T-helper 17 cell (primary cell): ENCODE data around the gene XCL2. TPM values are rescaled to one million over a fixed set of nuclear protein-coding genes. Genes with fewer than 3 reads are reported as not detected.
A peak's percentile ranks its signal among the peaks of the same experiment; 100 is the strongest.
"Not testable (repeated sequence)": the region's sequence is repeated elsewhere in the genome, so short reads cannot be mapped to it uniquely, and the experiment has no call there.

Source experiments
- ATAC-seq: fragments of 150-1000 bp; cut with Tn5 transposase; 2 replicates; pipeline ENCODE4 v1.10.0; 2021; ENCODE audit warnings: mild to moderate bottlenecking, moderate library complexity
- DNase-seq, 3 donors: peaks; one replicate each; pipeline versions ENCODE4 v3.0.0 to v3.0.0-alpha.2; 2020 to 2021
- H3K9me3 ChIP-seq: one replicate; pipeline ENCODE4 v1.7.0; 2013; ENCODE audit warnings: low read length, mild to moderate bottlenecking; ENCODE audit not compliant: control insufficient read depth, poor library complexity, severe bottlenecking
- H3K27ac Mint-ChIP-seq: one replicate; pipeline ENCODE4 v1.8.0; 2022; ENCODE audit warnings: mild to moderate bottlenecking, moderate library complexity, mixed read lengths
- H3K27me3 Mint-ChIP-seq: one replicate; pipeline ENCODE4 v1.8.0; 2022; ENCODE audit warnings: mixed read lengths
- H3K36me3 Mint-ChIP-seq: one replicate; pipeline ENCODE4 v1.8.0; 2022; ENCODE audit warnings: low read depth, mixed read lengths
- H3K4me1 Mint-ChIP-seq: one replicate; pipeline ENCODE4 v1.8.0; 2022; ENCODE audit warnings: mild to moderate bottlenecking, mixed read lengths
- H3K4me3 Mint-ChIP-seq: one replicate; pipeline ENCODE4 v1.8.0; 2022; ENCODE audit warnings: mild to moderate bottlenecking, moderate library complexity, mixed read lengths
- total RNA-seq, 4 donors: library from RNA in 2 of 4; stranded (reverse) in 2 of 4; gene quantifications; one replicate each; pipeline ENCODE4 v1.2.3 and lab custom pipeline; 2022 to 2026

Gene XCL2
- total RNA-seq, 2 donors from 2014 or later = not detected

DNA sequence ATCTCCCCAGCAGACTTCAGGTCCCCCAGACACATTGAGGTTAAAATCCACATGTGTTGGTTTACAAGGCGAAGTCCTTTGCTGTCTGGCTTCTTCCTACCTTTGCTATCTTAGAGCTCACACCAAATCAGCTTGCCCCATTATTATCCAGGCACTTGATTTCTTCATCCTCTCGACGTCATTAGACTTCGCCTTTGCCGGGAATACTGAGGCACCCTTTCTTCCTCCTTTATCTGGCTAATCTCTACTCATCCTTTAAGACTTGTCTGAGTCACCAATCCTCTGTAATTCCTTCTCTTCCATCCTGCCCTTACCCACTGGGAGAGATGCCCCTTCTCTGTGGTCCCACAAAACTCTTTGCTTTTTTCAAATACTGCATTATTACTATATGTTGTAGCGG is 9.2 kb upstream of the XCL2 start:
- H3K36me3 Mint-ChIP-seq = peaks cover 5% of the 10 kb centered on the region
- H3K4me1 Mint-ChIP-seq = peaks cover 5% of the 10 kb centered on the region
- no peak overlapping the region for H3K4me3 Mint-ChIP-seq
- no peaks in the 10 kb centered on the region for H3K27me3 Mint-ChIP-seq
- DNase-seq (no peak), ATAC-seq (no peak)
- no peaks in the 10 kb centered on the region for H3K9me3 ChIP-seq
- no peak overlapping the region for H3K27ac Mint-ChIP-seq

DNA sequence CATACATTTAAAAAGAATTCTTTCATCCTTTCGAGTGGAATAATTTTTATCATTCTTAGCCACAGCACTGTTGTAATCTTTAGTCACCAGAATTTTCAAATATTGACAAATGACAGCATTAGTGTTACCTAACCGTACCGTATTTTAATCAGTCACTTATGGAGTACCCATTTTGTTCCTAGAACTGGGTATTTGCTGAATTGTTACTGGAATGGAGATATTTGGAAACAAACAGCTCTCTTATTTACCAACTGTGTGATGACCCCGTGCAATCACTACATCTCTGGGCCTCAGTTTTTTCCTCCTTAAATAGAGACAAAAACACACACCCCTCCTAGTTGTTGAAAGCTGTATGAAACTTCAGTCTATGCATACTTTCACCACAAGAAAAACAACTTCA is 7.9 kb upstream of the XCL2 start:
- no peaks in the 10 kb centered on the region for H3K27me3 Mint-ChIP-seq
- H3K4me3 Mint-ChIP-seq = no peak overlapping the region
- H3K36me3 Mint-ChIP-seq = peaks cover 5% of the 10 kb centered on the region
- no peaks in the 10 kb centered on the region for H3K4me1 Mint-ChIP-seq
- no peak for ATAC-seq
- H3K27ac Mint-ChIP-seq = no peak overlapping the region
- no peak for DNase-seq
- no peaks in the 10 kb centered on the region for H3K9me3 ChIP-seq

GRCh38 chr1:168550971-168551370 is 7.2 kb upstream of the XCL2 start:
- no peak overlapping the region for H3K4me3 Mint-ChIP-seq
- ATAC-seq = no peak
- no peak overlapping the region for H3K27ac Mint-ChIP-seq
- H3K36me3 Mint-ChIP-seq = peaks cover 5% of the 10 kb centered on the region
- H3K9me3 ChIP-seq = no peaks in the 10 kb centered on the region
- H3K27me3 Mint-ChIP-seq = no peaks in the 10 kb centered on the region
- DNase-seq = no peak
- H3K4me1 Mint-ChIP-seq = no peaks in the 10 kb centered on the region

DNA sequence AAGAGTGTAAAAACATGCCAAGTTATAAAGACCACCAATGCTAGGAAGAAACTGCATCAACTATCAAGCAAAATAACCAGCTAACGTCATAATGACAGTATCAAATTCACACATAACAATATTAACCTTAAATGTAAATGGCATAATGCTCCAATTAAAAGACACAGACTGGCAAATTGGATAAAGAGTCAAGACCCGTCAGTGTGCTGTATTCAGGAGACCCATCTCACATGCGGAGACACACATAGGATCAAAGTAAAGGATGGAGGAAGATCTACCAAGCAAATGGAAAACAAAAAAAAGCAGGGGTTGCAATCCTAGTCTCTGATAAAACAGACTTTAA is 2.7 kb upstream of the XCL2 start:
- H3K27me3 Mint-ChIP-seq, H3K4me1 Mint-ChIP-seq, ATAC-seq, H3K4me3 Mint-ChIP-seq, H3K9me3 ChIP-seq, H3K27ac Mint-ChIP-seq, H3K36me3 Mint-ChIP-seq, DNase-seq: not testable (repeated sequence)

GRCh38 chr1:168545678-168546552 is 2.1 kb upstream of the XCL2 start:
- H3K27ac Mint-ChIP-seq = not testable (repeated sequence)

DNA sequence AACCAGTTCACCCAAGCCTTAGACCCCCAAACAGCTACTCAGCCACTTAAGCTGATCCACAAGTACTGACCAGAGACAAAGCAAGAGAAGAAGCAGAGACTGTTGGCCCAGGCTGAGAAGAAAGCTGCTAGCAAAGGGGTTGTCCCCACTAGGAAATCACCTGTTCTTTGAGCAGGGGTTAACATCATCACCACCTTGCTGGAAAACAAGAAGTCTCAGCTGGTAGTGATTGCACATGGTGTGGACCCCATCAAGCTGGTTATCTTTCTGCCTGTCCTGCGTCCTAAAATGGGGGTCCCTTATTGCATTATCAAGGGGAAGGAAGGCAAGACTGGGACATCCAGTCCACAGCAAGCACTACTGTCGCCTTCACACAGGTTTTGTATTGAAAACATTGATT is 819 bp downstream of the XCL2 start:
- not testable (repeated sequence) for DNase-seq, H3K9me3 ChIP-seq, H3K27me3 Mint-ChIP-seq, H3K4me3 Mint-ChIP-seq, H3K36me3 Mint-ChIP-seq, H3K4me1 Mint-ChIP-seq, ATAC-seq, H3K27ac Mint-ChIP-seq

More at GRCh38 chr1:168545678-168546552, 2.1 kb upstream of the XCL2 start:
- not testable (repeated sequence) for H3K27me3 Mint-ChIP-seq, H3K9me3 ChIP-seq, H3K4me3 Mint-ChIP-seq, H3K4me1 Mint-ChIP-seq, DNase-seq, H3K36me3 Mint-ChIP-seq
- peak; percentile 57 for ATAC-seq

- not testable (repeated sequence) for ATAC-seq, H3K27me3 Mint-ChIP-seq, H3K9me3 ChIP-seq, H3K4me3 Mint-ChIP-seq, H3K36me3 Mint-ChIP-seq, DNase-seq, H3K27ac Mint-ChIP-seq
- H3K4me1 Mint-ChIP-seq = peaks cover 16% of the 10 kb centered on the region
Observed at GRCh38 chr1:168540798-168541197, 3.0 kb downstream of the XCL2 start.

DNA sequence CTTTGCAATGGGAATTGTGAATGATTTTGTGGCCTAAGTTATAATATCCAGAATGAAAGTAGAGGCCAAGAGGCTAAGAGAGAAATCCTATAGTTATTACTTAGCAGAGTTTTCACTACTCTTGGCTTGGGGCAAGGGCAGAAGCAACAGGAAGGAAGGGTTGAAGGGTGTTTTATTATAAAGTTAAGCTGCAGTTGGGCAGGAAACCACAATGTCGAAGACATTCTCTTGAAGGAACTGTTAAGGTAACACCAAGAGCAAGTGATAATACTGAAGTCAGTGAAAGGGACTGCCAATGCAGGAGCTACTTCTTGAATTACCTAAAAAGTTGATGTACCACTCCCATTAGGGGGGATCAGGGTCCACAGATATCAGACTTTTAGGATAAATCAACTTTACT is 8.3 kb downstream of the XCL2 start:
- DNase-seq (no peak), ATAC-seq (peak; percentile 82)
- H3K36me3 Mint-ChIP-seq = peaks cover 2% of the 10 kb centered on the region
- H3K27me3 Mint-ChIP-seq = no peaks in the 10 kb centered on the region
- H3K27ac Mint-ChIP-seq = peak overlapping the region; percentile 93
- H3K9me3 ChIP-seq = no peaks in the 10 kb centered on the region
- peaks cover 51% of the 10 kb centered on the region for H3K4me1 Mint-ChIP-seq
- H3K4me3 Mint-ChIP-seq = peak overlapping the region; percentile 84

DNA sequence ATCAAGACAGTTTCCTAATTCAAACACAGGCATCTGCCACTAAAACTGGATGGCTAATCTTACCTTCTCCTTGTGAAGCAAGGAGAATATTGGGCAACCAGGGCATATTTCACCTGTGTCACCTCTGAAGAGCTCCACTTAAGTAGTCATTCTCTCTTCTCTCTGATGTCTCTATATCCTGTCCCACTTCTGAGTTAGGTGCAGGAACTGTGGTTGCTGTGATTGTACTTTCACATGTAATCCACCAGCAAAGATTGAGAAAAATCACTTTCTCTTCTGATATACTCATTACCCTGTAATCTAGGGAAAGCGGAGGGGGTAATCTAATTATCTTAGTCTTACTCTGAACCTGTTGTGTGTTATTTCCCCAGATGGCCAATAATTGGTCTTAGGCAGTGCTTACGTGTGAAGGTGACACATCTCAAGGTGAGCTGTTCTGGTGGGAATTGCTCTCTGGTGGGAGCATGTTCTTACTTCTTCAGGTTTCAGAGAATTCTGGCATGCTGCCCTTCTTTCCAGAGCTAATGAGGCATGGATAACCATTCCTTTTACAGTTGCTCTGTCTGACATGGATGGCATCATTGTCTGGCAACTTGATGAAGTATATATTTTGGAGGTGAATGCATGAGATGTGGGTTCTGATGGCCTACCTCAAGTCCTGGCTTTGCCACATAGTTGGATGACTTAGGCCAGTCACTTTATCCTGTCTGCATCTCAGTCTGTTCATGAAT is 12.0 kb downstream of the XCL2 start:
- ATAC-seq = peak; percentile 83
- Mint-ChIP-seq H3K4me3 (peak overlapping the region; percentile 75), H3K27ac (peak overlapping the region; percentile 68)

GRCh38 chr1:168529518-168529917 is 14.3 kb downstream of the XCL2 start:
- Mint-ChIP-seq H3K27me3 (no peaks in the 10 kb centered on the region), H3K27ac (peak overlapping the region; percentile 34), H3K4me1 (peaks cover 31% of the 10 kb centered on the region), H3K36me3 (no peaks in the 10 kb centered on the region), H3K4me3 (peak overlapping the region; percentile 53)
- DNase-seq = no peak
- ATAC-seq = no peak
- no peaks in the 10 kb centered on the region for H3K9me3 ChIP-seq

More for the DNA sequence above, 12.0 kb downstream of the XCL2 start:
- H3K9me3 ChIP-seq = no peaks in the 10 kb centered on the region
- H3K27me3 Mint-ChIP-seq = no peaks in the 10 kb centered on the region
- no peaks in the 10 kb centered on the region for H3K36me3 Mint-ChIP-seq
- peaks cover 50% of the 10 kb centered on the region for H3K4me1 Mint-ChIP-seq
- no peak for DNase-seq

- Mint-ChIP-seq H3K36me3 (peaks cover 2% of the 10 kb centered on the region), H3K4me3 (peak overlapping the region; percentile 80), H3K4me1 (peaks cover 23% of the 10 kb centered on the region), H3K27me3 (no peaks in the 10 kb centered on the region), H3K27ac (peak overlapping the region; percentile 95)
- peak; percentile 63 for ATAC-seq
- no peaks in the 10 kb centered on the region for H3K9me3 ChIP-seq
- DNase-seq = no peak
Observed at GRCh38 chr1:168521401-168522000, 22.3 kb downstream of the XCL2 start.

DNA sequence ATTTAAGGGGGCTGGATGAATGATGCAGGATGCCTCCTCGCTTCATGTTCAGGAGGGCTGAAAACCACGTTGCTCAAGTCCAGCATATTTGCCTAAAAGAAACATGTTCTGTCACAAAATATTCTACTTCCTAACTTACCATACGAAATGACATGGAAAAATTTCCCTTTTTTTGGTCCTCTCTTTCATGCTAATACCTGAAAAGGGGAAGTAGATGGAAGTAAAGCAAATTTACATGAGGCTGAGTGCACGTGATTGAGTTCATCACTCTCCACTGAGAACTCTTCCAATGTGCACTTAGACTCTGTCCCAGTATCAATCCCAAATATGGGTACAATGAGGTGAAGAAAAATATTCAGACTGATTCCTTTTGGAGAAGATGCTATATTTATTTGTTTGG is 23.0 kb downstream of the XCL2 start:
- no peak for ATAC-seq
- peaks cover 2% of the 10 kb centered on the region for H3K36me3 Mint-ChIP-seq
- H3K27ac Mint-ChIP-seq = peak overlapping the region; percentile 95
- H3K4me3 Mint-ChIP-seq = peak overlapping the region; percentile 80
- peaks cover 23% of the 10 kb centered on the region for H3K4me1 Mint-ChIP-seq
- no peak for DNase-seq
- no peaks in the 10 kb centered on the region for H3K9me3 ChIP-seq
- H3K27me3 Mint-ChIP-seq = no peaks in the 10 kb centered on the region

DNA sequence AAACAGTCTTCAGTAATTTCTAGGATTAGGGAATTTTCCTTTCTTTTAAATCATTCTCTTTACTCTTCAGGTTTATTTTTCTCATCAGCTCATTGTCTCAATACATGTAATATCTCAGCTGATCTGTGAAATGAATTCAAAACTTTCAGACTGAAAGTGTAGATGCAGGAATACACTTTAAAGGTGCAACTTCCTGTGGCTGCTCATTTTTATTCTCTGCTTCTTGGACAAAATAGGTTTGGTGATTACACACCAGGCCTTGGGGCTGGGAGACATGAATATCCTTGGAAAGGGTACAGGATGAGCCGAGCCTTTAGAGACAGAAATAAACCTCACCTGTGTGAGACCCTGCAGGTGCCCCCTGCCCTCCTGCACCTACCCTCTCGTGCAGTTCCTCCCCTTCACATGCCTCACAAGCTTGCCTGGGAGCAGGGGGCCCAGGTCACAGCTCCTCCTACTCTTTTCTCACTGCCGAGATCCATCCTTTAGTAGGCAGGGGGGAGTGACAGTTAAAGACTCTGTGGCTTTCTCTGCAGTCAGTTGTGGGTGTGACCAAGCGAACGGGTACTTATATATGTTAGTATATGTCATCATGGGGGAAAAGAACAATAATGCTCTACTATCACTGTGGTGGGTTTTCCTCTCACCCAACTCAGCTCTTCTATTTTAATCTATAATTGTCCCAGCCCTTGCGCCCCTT is 23.6 kb downstream of the XCL2 start:
- no peak for DNase-seq
- peak overlapping the region; percentile 73 for H3K4me3 Mint-ChIP-seq
- peak overlapping the region; percentile 95 for H3K27ac Mint-ChIP-seq
- H3K9me3 ChIP-seq = no peaks in the 10 kb centered on the region
- peak; percentile 59 for ATAC-seq
- H3K27me3 Mint-ChIP-seq = no peaks in the 10 kb centered on the region
- H3K36me3 Mint-ChIP-seq = peaks cover 2% of the 10 kb centered on the region
- peaks cover 26% of the 10 kb centered on the region for H3K4me1 Mint-ChIP-seq
